ENCODE data around the gene CBLIF.

- no peak for TF ChIP-seq CTCF (IDR thresholded peaks at IDR 0.05; ENCODE audit: control extremely low read depth in 1 of 3, insufficient read depth in 1 of 3, low read depth in 1 of 3, low read length in 3 of 3)
- TF ChIP-seq GTF2F1 (IDR thresholded peaks at IDR 0.05; ENCODE audit: borderline replicate concordance, low read depth, low read length) = no peak
- TF ChIP-seq SIN3A (conservative IDR thresholded peaks at IDR 0.05 in 1 of 2, IDR thresholded peaks at IDR 0.05 in 1 of 2; ENCODE audit: low read depth in 1 of 2, low read length in 2 of 2) = no peak
- no peak for TF ChIP-seq POLR2AphosphoS5 (IDR thresholded peaks at IDR 0.05; ENCODE audit: low read depth, low read length)
- TF ChIP-seq ATF2 (IDR thresholded peaks at IDR 0.05; ENCODE audit: low read length) = no peak
- no peak for TF ChIP-seq CEBPB (IDR thresholded peaks at IDR 0.05; ENCODE audit: low read depth, low read length)
- no peak for TF ChIP-seq POLR2A (IDR thresholded peaks at IDR 0.05; ENCODE audit: control extremely low read depth in 1 of 2, low read depth in 2 of 2, low read length in 2 of 2)
- no peak for TF ChIP-seq YY1 (IDR thresholded peaks at IDR 0.05; ENCODE audit: low read depth, low read length)
- TF ChIP-seq RAD21 (IDR thresholded peaks at IDR 0.05 in 1 of 2, conservative IDR thresholded peaks at IDR 0.05 in 1 of 2; ENCODE audit: low read depth in 2 of 2, low read length in 2 of 2) = no peak
Measured at GRCh38 chr11:59785818-59786217, 59.5 kb downstream of the CBLIF start.

Measured in H1 (cell line).